ENCODE measurements around the gene TPPP.

The TPPP gene

DNA sequence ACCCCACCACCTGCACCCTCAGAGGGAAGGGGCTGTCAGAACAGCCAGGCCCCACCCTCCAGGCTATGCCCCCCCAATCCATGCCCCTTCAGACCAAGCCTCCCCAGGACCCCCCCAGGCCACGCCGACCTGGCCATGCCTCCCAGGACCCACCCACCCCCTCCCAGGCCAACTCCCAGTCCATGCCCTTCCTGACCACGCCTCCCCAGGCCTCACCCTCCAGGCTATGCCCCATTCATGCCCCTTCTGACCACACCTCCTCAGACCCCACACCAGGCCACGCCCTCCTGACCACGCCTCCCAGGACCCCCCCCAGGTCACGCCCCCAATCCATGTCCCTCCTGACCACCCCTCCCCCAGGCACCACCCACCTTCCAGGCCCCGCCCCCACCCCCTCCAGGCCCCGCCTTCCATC is 27.6 kb downstream of the TPPP start:
- ChIA-PET CTCF (no interaction called here), POLR2A (ENCODE audit: low non-redundant PET) (no interaction called here)
- DNase-seq (ENCODE audit: low spot score), result no peak

DNA sequence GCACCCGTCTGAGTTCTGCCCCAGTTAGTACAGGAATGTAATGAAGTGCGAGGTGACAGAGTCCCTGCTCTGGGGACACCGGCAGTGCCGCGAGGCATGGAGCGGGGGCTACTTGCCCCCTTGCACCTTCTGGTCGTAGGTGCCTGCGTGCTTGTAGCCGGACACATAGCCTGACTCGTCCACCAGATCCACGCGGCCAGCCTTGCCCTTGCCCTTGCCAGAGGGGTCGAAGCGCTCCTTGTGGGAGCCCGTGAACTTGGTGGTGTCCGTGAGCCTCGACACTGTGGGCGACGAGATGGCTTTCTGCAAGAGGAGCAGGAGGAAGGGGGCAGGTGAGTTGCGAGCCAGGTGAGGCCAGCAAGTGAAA is 28.2 kb downstream of the TPPP start:
- peak overlapping the region; percentile 55 for H3K27ac ChIP-seq
- no peak for DNase-seq (ENCODE audit: low spot score)
- TF ChIP-seq, protein P1, sequence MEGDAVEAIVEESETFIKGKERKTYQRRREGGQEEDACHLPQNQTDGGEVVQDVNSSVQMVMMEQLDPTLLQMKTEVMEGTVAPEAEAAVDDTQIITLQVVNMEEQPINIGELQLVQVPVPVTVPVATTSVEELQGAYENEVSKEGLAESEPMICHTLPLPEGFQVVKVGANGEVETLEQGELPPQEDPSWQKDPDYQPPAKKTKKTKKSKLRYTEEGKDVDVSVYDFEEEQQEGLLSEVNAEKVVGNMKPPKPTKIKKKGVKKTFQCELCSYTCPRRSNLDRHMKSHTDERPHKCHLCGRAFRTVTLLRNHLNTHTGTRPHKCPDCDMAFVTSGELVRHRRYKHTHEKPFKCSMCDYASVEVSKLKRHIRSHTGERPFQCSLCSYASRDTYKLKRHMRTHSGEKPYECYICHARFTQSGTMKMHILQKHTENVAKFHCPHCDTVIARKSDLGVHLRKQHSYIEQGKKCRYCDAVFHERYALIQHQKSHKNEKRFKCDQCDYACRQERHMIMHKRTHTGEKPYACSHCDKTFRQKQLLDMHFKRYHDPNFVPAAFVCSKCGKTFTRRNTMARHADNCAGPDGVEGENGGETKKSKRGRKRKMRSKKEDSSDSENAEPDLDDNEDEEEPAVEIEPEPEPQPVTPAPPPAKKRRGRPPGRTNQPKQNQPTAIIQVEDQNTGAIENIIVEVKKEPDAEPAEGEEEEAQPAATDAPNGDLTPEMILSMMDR (conservative IDR thresholded peaks at IDR 0.05; ENCODE audit: low read depth), result no peak
- ChIA-PET CTCF (no interaction called here), POLR2A (ENCODE audit: low non-redundant PET) (no interaction called here)

More for the DNA sequence above, 27.6 kb downstream of the TPPP start:
- TF ChIP-seq, protein P1 (conservative IDR thresholded peaks at IDR 0.05; ENCODE audit: low read depth), result no peak
- H3K27ac ChIP-seq, result peak overlapping the region; percentile 55

DNA sequence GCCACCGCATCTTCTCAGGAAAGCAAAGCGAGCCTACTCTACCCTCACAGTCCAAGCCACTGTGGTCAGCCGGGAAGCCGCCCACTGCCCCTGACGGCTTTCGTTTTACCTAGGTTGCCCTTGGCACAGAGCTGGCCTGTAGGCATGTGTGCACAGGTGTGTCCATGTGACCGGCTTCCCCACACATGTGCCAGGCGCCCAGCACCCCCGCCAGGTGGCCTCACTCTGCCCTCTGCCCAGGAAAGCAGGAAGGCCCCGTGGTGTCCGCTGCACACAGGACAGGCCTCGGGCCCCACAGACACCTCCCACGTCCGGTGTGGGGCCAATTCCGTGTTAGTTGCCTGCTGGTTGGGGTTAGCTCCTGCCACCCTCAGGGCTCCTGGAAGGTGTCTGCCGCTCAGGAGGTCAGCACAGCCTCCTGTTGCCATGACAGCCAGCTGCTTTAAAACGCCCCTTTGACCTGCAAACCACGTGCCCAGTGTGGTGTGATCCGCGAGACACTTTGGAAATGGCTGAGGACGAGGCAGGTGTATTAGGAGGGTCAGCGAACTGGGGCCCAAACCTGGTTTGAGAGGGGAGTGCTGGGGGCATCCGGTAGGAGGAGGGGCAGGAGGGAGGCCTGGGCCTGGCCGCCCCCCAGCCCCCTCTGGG is 28.7 kb downstream of the TPPP start:
- no peak for DNase-seq (ENCODE audit: low spot score)

DNA sequence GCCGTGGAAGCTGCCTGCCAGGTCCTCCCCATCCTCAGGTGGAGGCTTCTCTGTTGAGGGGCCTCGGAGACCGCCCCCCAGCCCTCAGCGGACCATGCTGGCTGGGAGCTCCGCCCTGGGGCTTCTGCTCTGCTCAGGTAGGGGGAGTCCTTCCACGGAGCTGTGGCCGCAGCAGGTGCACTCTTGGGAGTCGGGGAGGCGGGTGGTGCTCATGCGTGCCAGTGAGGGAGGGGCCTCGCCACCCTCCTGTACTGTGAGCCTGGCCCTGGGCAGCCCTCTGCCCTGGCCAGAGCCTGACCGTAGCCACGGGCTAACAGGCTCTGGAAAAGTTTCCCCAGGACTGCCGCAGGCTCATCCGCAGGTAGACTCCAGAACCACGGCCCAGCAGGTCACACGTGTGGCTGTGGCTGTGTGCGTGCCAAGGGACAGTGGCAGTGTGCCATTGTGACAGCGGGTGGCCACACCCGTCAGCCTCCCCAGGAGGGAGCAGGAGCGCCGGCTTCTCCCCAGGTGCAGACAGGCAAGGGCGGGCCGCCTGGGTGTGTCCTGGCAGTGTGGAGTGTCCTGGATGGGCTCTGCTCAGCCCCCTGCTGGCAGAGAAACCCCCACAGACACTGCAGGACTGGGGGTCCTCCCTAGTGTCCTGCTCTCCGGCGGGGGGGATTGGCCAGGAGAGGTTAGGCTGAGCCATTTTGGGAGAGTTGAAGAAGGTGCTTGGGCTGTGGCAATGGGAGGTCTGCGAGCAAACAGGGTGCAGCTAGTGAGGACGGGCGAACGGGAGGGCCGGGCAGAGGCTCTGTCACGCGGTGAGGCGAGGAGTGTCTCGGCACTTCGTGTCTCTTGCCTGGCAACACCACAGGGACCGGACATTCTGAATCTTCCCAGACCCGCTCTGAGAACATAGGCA is 29.5 kb downstream of the TPPP start:
- POLR2A ChIA-PET (ENCODE audit: low non-redundant PET), result no interaction called here
- DNase-seq (ENCODE audit: low spot score), result no peak
- CTCF ChIA-PET, result no interaction called here
- TF ChIP-seq, protein P1 (conservative IDR thresholded peaks at IDR 0.05; ENCODE audit: low read depth), result no peak
- H3K27ac ChIP-seq, result peak overlapping the region; percentile 55

More for the DNA sequence above, 28.7 kb downstream of the TPPP start:
- TF ChIP-seq, protein P1 (conservative IDR thresholded peaks at IDR 0.05; ENCODE audit: low read depth), result no peak
- ChIA-PET POLR2A (ENCODE audit: low non-redundant PET) (no interaction called here), CTCF (no interaction called here)
- H3K27ac ChIP-seq, result peak overlapping the region; percentile 55

DNA sequence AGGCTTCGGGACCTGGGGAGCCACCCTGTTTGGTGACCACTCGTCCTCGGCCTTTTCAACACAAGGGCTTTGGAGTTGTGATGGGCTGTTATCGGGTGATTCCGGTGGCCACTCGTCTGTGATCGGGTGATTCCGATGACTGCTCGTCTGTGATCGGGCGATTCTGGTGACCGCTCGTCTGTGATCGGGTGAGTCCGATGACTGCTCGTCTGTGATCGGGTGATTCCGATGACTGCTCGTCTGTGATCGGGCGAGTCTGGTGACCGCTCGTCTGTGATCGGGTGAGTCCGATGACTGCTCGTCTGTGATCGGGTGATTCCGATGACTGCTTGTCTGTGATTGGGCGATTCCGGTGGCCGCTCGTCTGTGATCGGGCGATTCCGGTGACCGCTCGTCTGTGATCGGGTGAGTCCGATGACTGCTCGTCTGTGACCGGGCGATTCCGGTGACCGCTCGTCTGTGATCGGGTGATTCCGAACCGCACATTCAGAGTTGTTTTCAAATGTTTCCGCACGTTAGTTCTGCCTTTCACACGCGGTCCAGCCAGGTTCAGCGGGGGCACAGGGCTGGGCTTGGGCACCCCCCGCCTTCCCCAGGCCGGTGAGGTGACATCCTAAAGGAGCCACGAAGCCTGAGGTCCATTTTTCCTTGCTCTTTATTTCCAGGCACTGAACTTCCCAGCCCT is 30.3 kb downstream of the TPPP start:
- peak overlapping the region; percentile 55 for H3K27ac ChIP-seq
- CTCF ChIA-PET, result no interaction called here
- POLR2A ChIA-PET (ENCODE audit: low non-redundant PET), result no interaction called here
- TF ChIP-seq, protein P1 (conservative IDR thresholded peaks at IDR 0.05; ENCODE audit: low read depth), result no peak
- no peak for DNase-seq (ENCODE audit: low spot score)

DNA sequence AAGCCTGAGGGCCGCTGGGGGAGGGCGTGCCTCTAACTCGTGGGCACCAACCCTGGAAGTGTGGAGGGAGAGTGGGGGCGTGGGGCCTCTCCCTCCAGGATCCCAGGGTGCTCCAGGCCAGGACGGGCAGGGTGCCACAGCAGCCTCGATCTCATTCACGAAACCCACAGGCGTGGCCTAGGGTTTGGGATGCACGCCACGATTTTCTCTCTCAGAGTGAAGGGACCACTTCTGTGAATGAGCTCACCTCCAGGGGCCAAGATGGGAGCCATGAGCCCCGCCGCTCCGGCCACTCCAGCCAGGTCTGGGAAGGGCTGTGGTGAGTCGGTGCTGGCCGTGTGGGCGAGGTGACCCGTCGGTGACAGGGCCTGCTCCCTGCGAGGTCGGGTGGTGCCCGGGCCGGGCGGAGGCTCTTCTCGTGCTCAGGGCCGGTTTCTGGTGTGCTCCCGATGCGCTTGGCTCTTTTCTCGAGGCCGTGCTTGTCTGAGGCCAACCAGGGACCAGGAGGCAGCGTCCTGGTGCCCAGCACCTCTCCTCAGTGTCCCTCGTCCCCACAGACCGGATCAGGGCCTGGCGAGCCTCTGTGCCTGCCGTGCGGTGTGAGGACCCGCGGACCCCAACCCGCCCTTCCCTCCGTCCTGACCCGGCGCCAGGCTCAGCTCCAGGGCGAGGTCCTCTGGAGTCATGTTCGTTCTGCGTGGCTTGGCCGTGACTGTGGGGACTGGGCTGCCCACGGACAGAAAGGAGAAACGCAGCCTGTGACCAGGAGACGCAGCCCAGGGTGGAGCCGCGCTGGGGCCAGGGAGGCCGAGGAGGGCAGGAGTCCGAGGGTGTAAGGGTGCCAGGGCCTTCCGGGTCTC is 31.0 kb downstream of the TPPP start:
- TF ChIP-seq, protein P1 (conservative IDR thresholded peaks at IDR 0.05; ENCODE audit: low read depth), result no peak
- H3K27ac ChIP-seq, result no peak overlapping the region; the same call in 1 of the 2 replicates
- DNase-seq (ENCODE audit: low spot score), result no peak
- POLR2A ChIA-PET (ENCODE audit: low non-redundant PET), result no interaction called here
- CTCF ChIA-PET, result no interaction called here

Data from RWPE1 (cell line).